PC-9 (cell line): Measurements from ENCODE around the gene EPHA4.

Experiments
- CTCF ChIP-seq: fragments of 200-600 bp; sonication (generic); conservative IDR thresholded peaks from 2 replicates; pipeline ENCODE4 v1.6.1; 2017; ENCODE audit warnings: mixed run types, antibody characterized with exemption, mild to moderate bottlenecking, moderate library complexity
- EZH2 ChIP-seq: fragments of 200-600 bp; sonication (generic); IDR thresholded peaks from 2 replicates; pipeline ENCODE4 v1.8.0; 2017; ENCODE audit warnings: antibody characterized with exemption, low read depth

DNA sequence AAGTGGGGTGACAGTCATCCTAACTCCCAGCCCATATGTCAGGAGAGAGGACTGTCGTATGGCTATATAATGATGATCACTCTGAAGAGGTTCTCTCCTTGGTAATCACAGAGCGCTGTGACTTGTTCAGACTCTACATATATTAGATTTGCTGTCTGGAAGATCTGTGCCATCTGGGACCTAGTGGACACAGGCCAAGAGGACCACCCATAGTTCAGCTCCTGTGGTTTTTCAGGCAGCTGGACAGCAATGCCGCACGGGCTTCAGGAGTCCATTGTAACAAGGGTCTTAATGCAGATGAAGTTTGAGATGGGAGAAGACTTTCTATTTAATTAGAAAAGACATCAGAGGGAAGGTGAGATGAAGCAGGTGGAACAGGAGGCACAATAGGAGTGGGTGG is 40.1 kb upstream of the EPHA4 start:
- TF ChIP-seq CTCF (no peak), EZH2 (no peak)
